HG03565 (cell line): ENCODE data around the gene LRRC37A3.
"Not testable (repeated sequence)": the region's sequence is repeated elsewhere in the genome, so short reads cannot be mapped to it uniquely, and the experiment has no call there.

ENCODE experiments used
- ATAC-seq: cut with Tn5 transposase; IDR thresholded peaks from one replicate; pipeline ENCODE4 v1.9.1; 2021; ENCODE audit warnings: mild to moderate bottlenecking, moderate library complexity; ENCODE audit not compliant: unreplicated experiment

LRRC37A3 gene

GRCh38 chr17:64837018-64837761 lies 82.1 kb downstream of the LRRC37A3 start:
- peak; percentile 84 for ATAC-seq

DNA sequence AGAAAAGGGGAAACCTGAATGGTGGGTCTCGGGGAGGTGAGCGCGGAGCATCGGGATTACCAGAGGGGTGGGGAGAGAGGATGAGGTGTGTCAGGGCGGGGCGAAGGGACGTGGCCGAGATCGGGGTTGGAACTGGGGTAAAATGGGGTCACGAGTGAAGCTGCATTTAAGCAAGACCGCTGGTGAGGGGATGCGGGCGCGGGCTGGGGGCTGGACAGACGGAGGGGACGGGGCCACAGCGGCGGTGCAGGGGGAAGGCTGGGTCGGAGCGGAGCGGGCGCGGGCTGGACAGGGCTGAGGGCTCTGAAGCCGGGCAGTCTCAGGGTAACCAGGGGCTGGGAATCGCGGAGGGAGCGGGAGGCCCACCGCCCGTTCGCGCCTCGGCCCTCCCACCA lies 82.7 kb downstream of the LRRC37A3 start:
- peak; percentile 12 for ATAC-seq

DNA sequence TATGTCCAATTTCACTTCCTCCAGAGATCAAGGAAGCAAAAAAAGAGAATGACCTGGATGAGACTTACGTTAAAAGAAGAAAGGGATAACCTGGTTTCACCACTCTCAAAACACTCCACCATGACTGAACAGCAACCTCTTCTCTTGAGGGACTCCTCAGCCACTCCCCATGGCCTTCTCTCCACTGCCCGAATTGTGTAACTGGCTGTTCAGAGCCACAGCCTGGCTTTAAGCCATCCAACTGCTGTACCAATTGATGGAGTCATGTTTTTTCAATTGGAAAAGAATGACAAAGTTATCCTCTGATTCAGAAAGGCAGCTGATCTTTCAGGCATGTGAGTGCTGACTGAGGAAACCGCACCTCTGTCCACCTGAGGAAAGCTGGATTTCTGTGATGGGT lies 85.2 kb downstream of the LRRC37A3 start:
- ATAC-seq = not testable (repeated sequence)

- not testable (repeated sequence) for ATAC-seq
These were observed 88.6 kb downstream of the LRRC37A3 start for GRCh38 chr17:64830631-64831040.

- ATAC-seq = not testable (repeated sequence)
These were observed 89.3 kb downstream of the LRRC37A3 start for GRCh38 chr17:64829824-64830630.

- not testable (repeated sequence) for ATAC-seq
These were observed 90.2 kb downstream of the LRRC37A3 start for GRCh38 chr17:64829068-64829467.

DNA sequence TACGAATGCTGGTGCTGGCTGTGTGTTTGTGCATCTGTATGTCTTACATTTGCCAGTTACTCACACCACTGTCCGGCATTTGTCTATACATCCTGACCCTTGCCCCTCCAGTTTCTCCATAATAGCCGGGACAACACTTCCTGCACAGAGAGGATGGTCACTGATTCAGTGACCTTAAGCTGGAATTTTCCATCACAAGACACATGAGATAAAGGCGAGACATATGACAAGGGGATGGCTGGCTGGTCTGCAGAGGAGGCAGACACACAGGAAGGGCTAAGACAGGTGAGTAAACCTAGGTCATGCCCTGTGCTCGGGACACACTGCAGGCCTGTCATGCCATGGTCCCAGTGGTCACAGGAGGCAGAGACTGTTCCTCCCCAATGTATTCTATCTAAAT lies 100.4 kb downstream of the LRRC37A3 start:
- not testable (repeated sequence) for ATAC-seq

- not testable (repeated sequence) for ATAC-seq
These were observed 103.5 kb downstream of the LRRC37A3 start for GRCh38 chr17:64815833-64816198.

DNA sequence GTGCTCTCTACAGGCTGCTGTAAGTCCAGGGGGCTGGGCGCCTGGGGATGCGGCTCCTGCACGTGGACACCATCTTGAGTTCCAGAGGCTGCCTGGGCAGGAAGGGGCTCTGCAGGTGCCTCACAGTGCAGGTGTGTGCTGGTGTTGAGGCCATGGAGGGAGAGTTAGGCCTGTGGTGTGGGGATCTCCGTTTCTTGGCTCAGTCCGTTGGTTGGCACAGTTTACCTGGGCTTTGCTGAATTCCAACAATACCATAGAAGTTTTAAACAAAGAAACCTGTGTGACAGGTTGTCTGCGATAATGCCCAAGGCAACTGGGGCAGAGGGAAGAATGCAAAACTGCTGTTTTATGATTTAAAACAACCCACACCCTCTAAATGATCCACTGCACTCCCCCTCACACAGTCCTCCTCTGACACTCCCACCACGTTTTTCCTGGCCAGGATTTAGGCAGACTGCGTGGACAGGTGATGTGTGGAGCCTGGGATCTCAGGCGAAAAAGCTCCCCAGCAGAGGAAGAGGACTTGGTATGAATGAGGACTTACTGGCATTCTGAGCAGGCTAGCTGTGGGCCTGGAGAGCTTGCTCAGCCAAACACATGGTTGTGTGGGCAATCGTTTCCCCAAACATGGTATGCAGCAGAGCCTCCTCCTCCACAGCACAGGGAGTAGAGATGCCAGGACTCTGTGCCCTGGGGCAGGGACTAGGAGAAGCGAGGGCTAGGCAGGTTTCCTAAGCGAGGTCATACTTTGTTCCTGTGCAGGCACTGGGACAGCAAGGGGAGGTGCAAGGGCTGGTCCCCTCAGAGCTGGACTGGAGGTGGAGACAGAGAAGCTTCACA lies 104.1 kb downstream of the LRRC37A3 start:
- ATAC-seq = not testable (repeated sequence)

- ATAC-seq = peak; percentile 83
These were observed 110.9 kb downstream of the LRRC37A3 start for GRCh38 chr17:64808178-64808977.
